Measurements from ENCODE around the gene NIF3L1. TPM values are rescaled to one million over a fixed set of nuclear protein-coding genes. Genes with fewer than 3 reads are reported as not detected.

The NIF3L1 gene
- 29.0 and 30.3 TPM in 2 replicates for total RNA-seq

GRCh38 chr2:200888704-200889625 is at the start of gene NIF3L1, which contains the start of gene PPIL3:
TSS of gene NIF3L1 (plus strand) at chr2:200889371. CDS start at chr2:200891944, 2,573 bp downstream.
TSS of gene PPIL3 (minus strand) at chr2:200889077. CDS start at chr2:200887615, 1,462 bp downstream.

GRCh38 chr2:200864176-200865034 is 24.8 kb upstream of the NIF3L1 start, which contains the start of gene CLK1:
TSS of gene CLK1 (minus strand) at chr2:200864658. CDS start at chr2:200861862, 2,796 bp downstream.

Other genes with a start within 250 kb of the NIF3L1 start
- 470 and 580 TPM in 2 replicates for gene BZW1, start 77.5 kb upstream of the NIF3L1 start, total RNA-seq
- 43.5 and 50.4 TPM in 2 replicates for gene CLK1, start 24.7 kb upstream of the NIF3L1 start, total RNA-seq
- 33.5 and 33.7 TPM in 2 replicates for gene PPIL3, start 294 bp upstream of the NIF3L1 start, total RNA-seq
- 9.2 and 17.6 TPM in 2 replicates for gene ORC2, start 74.3 kb downstream of the NIF3L1 start, total RNA-seq
- 5.4 and 5.9 TPM in 2 replicates for gene HYCC2, start 182.3 kb downstream of the NIF3L1 start, total RNA-seq
- 99.2 and 150 TPM in 2 replicates for gene NDUFB3, start 182.6 kb downstream of the NIF3L1 start, total RNA-seq
- gene CFLAR, start 226.8 kb downstream of the NIF3L1 start, total RNA-seq: 45.9 and 72.6 TPM in 2 replicates